Measurements from ENCODE around the gene RTN4RL1. TPM values are rescaled to one million over a fixed set of nuclear protein-coding genes. Genes with fewer than 3 reads are reported as not detected.

The RTN4RL1 gene
- total RNA-seq, 1 donor from 2014 or later = 12.4 TPM

GRCh38 chr17:1920948-1921351 is 104.2 kb downstream of the RTN4RL1 start:
- DNase-seq (ENCODE audit: low spot score, unreplicated experiment) = no peak
- Mint-ChIP-seq H3K4me3 (ENCODE audit: low read depth) (no peak overlapping the region), H3K27me3 (peaks cover 12% of the 10 kb centered on the region), H3K4me1 (ENCODE audit: low read depth) (peaks cover 14% of the 10 kb centered on the region), H3K36me3 (ENCODE audit: insufficient read depth) (no peaks in the 10 kb centered on the region), H3K9me3 (ENCODE audit: low read depth) (no peaks in the 10 kb centered on the region), H3K27ac (no peak overlapping the region)
- TF ChIP-seq CTCF (IDR thresholded peaks at IDR 0.05; ENCODE audit: unreplicated experiment) = no peak

- H3K9me3 Mint-ChIP-seq (ENCODE audit: low read depth) = no peaks in the 10 kb centered on the region
- no peak overlapping the region for H3K4me3 Mint-ChIP-seq (ENCODE audit: low read depth)
- H3K4me1 Mint-ChIP-seq (ENCODE audit: low read depth) = peaks cover 14% of the 10 kb centered on the region
- H3K36me3 Mint-ChIP-seq (ENCODE audit: insufficient read depth) = no peaks in the 10 kb centered on the region
- no peak for DNase-seq (ENCODE audit: low spot score, unreplicated experiment)
- no peak for TF ChIP-seq CTCF (IDR thresholded peaks at IDR 0.05; ENCODE audit: unreplicated experiment)
- H3K27me3 Mint-ChIP-seq = peaks cover 21% of the 10 kb centered on the region
- H3K27ac Mint-ChIP-seq = no peak overlapping the region
These were observed 105.9 kb downstream of the RTN4RL1 start for GRCh38 chr17:1919201-1919600.

GRCh38 chr17:1918346-1919162 is 106.6 kb downstream of the RTN4RL1 start:
- no peak for DNase-seq (ENCODE audit: low spot score, unreplicated experiment)
- Mint-ChIP-seq H3K9me3 (ENCODE audit: low read depth) (no peaks in the 10 kb centered on the region), H3K36me3 (ENCODE audit: insufficient read depth) (no peaks in the 10 kb centered on the region), H3K4me1 (ENCODE audit: low read depth) (peaks cover 14% of the 10 kb centered on the region), H3K27ac (no peak overlapping the region), H3K4me3 (ENCODE audit: low read depth) (no peak overlapping the region), H3K27me3 (peaks cover 24% of the 10 kb centered on the region)
- TF ChIP-seq CTCF (IDR thresholded peaks at IDR 0.05; ENCODE audit: unreplicated experiment) = no peak

- no peak for DNase-seq (ENCODE audit: low spot score, unreplicated experiment)
- Mint-ChIP-seq H3K9me3 (ENCODE audit: low read depth) (no peaks in the 10 kb centered on the region), H3K36me3 (ENCODE audit: insufficient read depth) (no peaks in the 10 kb centered on the region), H3K4me3 (ENCODE audit: low read depth) (no peak overlapping the region), H3K27me3 (peaks cover 32% of the 10 kb centered on the region), H3K27ac (no peak overlapping the region), H3K4me1 (ENCODE audit: low read depth) (peaks cover 14% of the 10 kb centered on the region)
- no peak for TF ChIP-seq CTCF (IDR thresholded peaks at IDR 0.05; ENCODE audit: unreplicated experiment)
These were observed 108.0 kb downstream of the RTN4RL1 start for GRCh38 chr17:1916963-1917715.

GRCh38 chr17:1916316-1916715 is 108.8 kb downstream of the RTN4RL1 start:
- Mint-ChIP-seq H3K36me3 (ENCODE audit: insufficient read depth) (no peaks in the 10 kb centered on the region), H3K4me1 (ENCODE audit: low read depth) (peaks cover 14% of the 10 kb centered on the region), H3K4me3 (ENCODE audit: low read depth) (no peak overlapping the region), H3K27me3 (peaks cover 39% of the 10 kb centered on the region), H3K27ac (no peak overlapping the region), H3K9me3 (ENCODE audit: low read depth) (no peaks in the 10 kb centered on the region)
- DNase-seq (ENCODE audit: low spot score, unreplicated experiment) = no peak
- TF ChIP-seq CTCF (IDR thresholded peaks at IDR 0.05; ENCODE audit: unreplicated experiment) = no peak
